Activated CD4-positive, alpha-beta T cell treated with anti-CD3 and anti-CD28 coated beads, Interleukin-2, amount 10 ng/mL, durations not matched to agents 24 days and 14 days (primary cell): ENCODE results near the gene PSORS1C2. TPM values are rescaled to one million over a fixed set of nuclear protein-coding genes. Genes with fewer than 3 reads are reported as not detected.

Experiments used
- DNase-seq: peaks from one replicate; pipeline ENCODE4 v3.0.0; 2022
- H3K27ac Mint-ChIP-seq: one replicate; pipeline ENCODE4 v1.8.0; 2022; ENCODE audit warnings: mild to moderate bottlenecking, mixed read lengths
- H3K27me3 Mint-ChIP-seq: one replicate; pipeline ENCODE4 v1.8.0; 2022; ENCODE audit warnings: mixed read lengths
- H3K36me3 Mint-ChIP-seq: one replicate; pipeline ENCODE4 v1.8.0; 2022; ENCODE audit warnings: low read depth, mild to moderate bottlenecking, mixed read lengths
- H3K4me1 Mint-ChIP-seq: one replicate; pipeline ENCODE4 v1.8.0; 2021; ENCODE audit warnings: mixed read lengths
- H3K4me3 Mint-ChIP-seq: one replicate; pipeline ENCODE4 v1.8.0; 2022; ENCODE audit warnings: mild to moderate bottlenecking, moderate library complexity, mixed read lengths
- H3K9me3 Mint-ChIP-seq: one replicate; pipeline ENCODE4 v1.8.0; 2021; ENCODE audit warnings: mixed read lengths
- intact Hi-C: fragments of 100-400 bp; cut with micrococcal nuclease; formaldehyde crosslinking; loops from one replicate; pipeline ENCODE4 v1.15.1; 2023
- total RNA-seq: library from RNA; stranded (reverse); gene quantifications from 2 replicates; pipeline ENCODE4 v1.2.3, GENCODE V29; 2022

Gene PSORS1C2
- total RNA-seq, 1 donor from 2014 or later = not detected

- H3K4me1 Mint-ChIP-seq = peaks cover 54% of the 10 kb centered on the region
- H3K27ac Mint-ChIP-seq = no peak overlapping the region
Observed at GRCh38 chr6:31161216-31162126, 22.6 kb upstream of the PSORS1C2 start.

GRCh38 chr6:31158863-31159855 lies 20.3 kb upstream of the PSORS1C2 start:
- Mint-ChIP-seq H3K36me3 (peaks cover 46% of the 10 kb centered on the region), H3K4me3 (peak overlapping the region; percentile 97), H3K27me3 (peaks cover 3% of the 10 kb centered on the region), H3K27ac (peak overlapping the region; percentile 89), H3K4me1 (peaks cover 49% of the 10 kb centered on the region), H3K9me3 (no peaks in the 10 kb centered on the region)
- intact Hi-C loops = loop anchor here (1.0 to 5.0 kb wide), 5 partner anchors 22 to 542 kb away; partner anchors contain the start of genes HLA-C, MRPS18B and PPP1R10
- DNase-seq = peak; percentile 80

More at GRCh38 chr6:31161216-31162126, 22.6 kb upstream of the PSORS1C2 start:
- H3K9me3 Mint-ChIP-seq = no peaks in the 10 kb centered on the region
- peaks cover 3% of the 10 kb centered on the region for H3K27me3 Mint-ChIP-seq
- peaks cover 45% of the 10 kb centered on the region for H3K36me3 Mint-ChIP-seq
- intact Hi-C loops = no loop called here
- H3K4me3 Mint-ChIP-seq = peak overlapping the region; percentile 35
- no peak for DNase-seq

- H3K27me3 Mint-ChIP-seq = peaks cover 3% of the 10 kb centered on the region
- H3K36me3 Mint-ChIP-seq = peaks cover 42% of the 10 kb centered on the region
- peak within 1 kb of the TSS; percentile 97 for H3K4me3 Mint-ChIP-seq
- intact Hi-C loops = loop anchor here (2.0 to 5.0 kb wide), 4 partner anchors 22 to 541 kb away; partner anchors contain the start of genes HLA-C, MRPS18B and PPP1R10
- no peaks in the 10 kb centered on the region for H3K9me3 Mint-ChIP-seq
- peak within 1 kb of the TSS; percentile 89 for H3K27ac Mint-ChIP-seq
- peaks cover 41% of the 10 kb centered on the region for H3K4me1 Mint-ChIP-seq
- DNase-seq = peak; percentile 100
Observed at GRCh38 chr6:31158140-31158862, 19.4 kb upstream of the PSORS1C2 start, which contains the start of gene TCF19. TCF19 (plus strand) TSS chr6:31158589; CDS start chr6:31159470, 881 bp downstream.

GRCh38 chr6:31157513-31158139 lies 18.8 kb upstream of the PSORS1C2 start, which contains the start of gene CCHCR1:
CCHCR1 (minus strand) TSS chr6:31157802; CDS start chr6:31157600, 202 bp downstream.
- intact Hi-C loops = loop anchor here (2.0 to 5.0 kb wide), 4 partner anchors 21 to 540 kb away; partner anchors contain the start of genes HLA-C, MRPS18B and PPP1R10
- peaks cover 39% of the 10 kb centered on the region for H3K36me3 Mint-ChIP-seq
- H3K9me3 Mint-ChIP-seq = no peaks in the 10 kb centered on the region
- peaks cover 37% of the 10 kb centered on the region for H3K4me1 Mint-ChIP-seq
- H3K27me3 Mint-ChIP-seq = peaks cover 3% of the 10 kb centered on the region
- peak within 1 kb of the TSS; percentile 89 for H3K27ac Mint-ChIP-seq
- no peak for DNase-seq
- peak within 1 kb of the TSS; percentile 97 for H3K4me3 Mint-ChIP-seq

- no peak for DNase-seq
- H3K27me3 Mint-ChIP-seq = peaks cover 3% of the 10 kb centered on the region
- H3K36me3 Mint-ChIP-seq = peaks cover 29% of the 10 kb centered on the region
- intact Hi-C loops = loop anchor here (5.0 kb wide), 1 partner anchor 539 kb away; the partner anchor contains the start of genes MRPS18B and PPP1R10
- no peaks in the 10 kb centered on the region for H3K9me3 Mint-ChIP-seq
- no peak overlapping the region for H3K27ac Mint-ChIP-seq
- peak overlapping the region; percentile 97 for H3K4me3 Mint-ChIP-seq
- H3K4me1 Mint-ChIP-seq = peaks cover 30% of the 10 kb centered on the region
Observed at GRCh38 chr6:31156641-31157040, 17.8 kb upstream of the PSORS1C2 start.

GRCh38 chr6:31154436-31154835 lies 15.6 kb upstream of the PSORS1C2 start:
- Mint-ChIP-seq H3K36me3 (peaks cover 19% of the 10 kb centered on the region), H3K4me1 (peaks cover 18% of the 10 kb centered on the region), H3K4me3 (no peak overlapping the region), H3K27ac (no peak overlapping the region), H3K27me3 (peaks cover 3% of the 10 kb centered on the region), H3K9me3 (no peaks in the 10 kb centered on the region)
- intact Hi-C loops = no loop called here
- no peak for DNase-seq

- Mint-ChIP-seq H3K9me3 (no peaks in the 10 kb centered on the region), H3K27me3 (no peaks in the 10 kb centered on the region), H3K4me3 (no peak overlapping the region), H3K4me1 (peaks cover 9% of the 10 kb centered on the region), H3K36me3 (peaks cover 13% of the 10 kb centered on the region), H3K27ac (no peak overlapping the region)
- DNase-seq = no peak
- intact Hi-C loops = no loop called here
Observed at GRCh38 chr6:31152781-31153180, 13.9 kb upstream of the PSORS1C2 start.

GRCh38 chr6:31149827-31150447 lies 11.1 kb upstream of the PSORS1C2 start:
- Mint-ChIP-seq H3K27ac (no peak overlapping the region), H3K9me3 (no peaks in the 10 kb centered on the region), H3K36me3 (peaks cover 15% of the 10 kb centered on the region), H3K4me1 (peaks cover 2% of the 10 kb centered on the region), H3K4me3 (no peak overlapping the region), H3K27me3 (no peaks in the 10 kb centered on the region)
- intact Hi-C loops = no loop called here
- no peak for DNase-seq

GRCh38 chr6:31145386-31145785 lies 6.5 kb upstream of the PSORS1C2 start:
- peaks cover 2% of the 10 kb centered on the region for H3K4me1 Mint-ChIP-seq
- no peaks in the 10 kb centered on the region for H3K27me3 Mint-ChIP-seq
- DNase-seq = no peak
- no peak overlapping the region for H3K4me3 Mint-ChIP-seq
- intact Hi-C loops = no loop called here
- no peak overlapping the region for H3K27ac Mint-ChIP-seq
- H3K9me3 Mint-ChIP-seq = no peaks in the 10 kb centered on the region
- peaks cover 11% of the 10 kb centered on the region for H3K36me3 Mint-ChIP-seq

GRCh38 chr6:31144970-31145340 lies 6.1 kb upstream of the PSORS1C2 start:
- DNase-seq = no peak
- Mint-ChIP-seq H3K9me3 (no peaks in the 10 kb centered on the region), H3K4me3 (no peak overlapping the region), H3K4me1 (peaks cover 2% of the 10 kb centered on the region), H3K36me3 (peaks cover 9% of the 10 kb centered on the region), H3K27ac (no peak overlapping the region), H3K27me3 (no peaks in the 10 kb centered on the region)
- intact Hi-C loops = no loop called here

GRCh38 chr6:31144296-31144969 lies 5.6 kb upstream of the PSORS1C2 start:
- H3K4me1 Mint-ChIP-seq = peaks cover 2% of the 10 kb centered on the region
- peaks cover 9% of the 10 kb centered on the region for H3K36me3 Mint-ChIP-seq

GRCh38 chr6:31143148-31143547 lies 4.3 kb upstream of the PSORS1C2 start:
- H3K4me1 Mint-ChIP-seq = peaks cover 2% of the 10 kb centered on the region
- no peak overlapping the region for H3K27ac Mint-ChIP-seq
- no peak overlapping the region for H3K4me3 Mint-ChIP-seq
- peaks cover 4% of the 10 kb centered on the region for H3K27me3 Mint-ChIP-seq
- intact Hi-C loops = no loop called here
- DNase-seq = no peak
- peaks cover 9% of the 10 kb centered on the region for H3K36me3 Mint-ChIP-seq
- H3K9me3 Mint-ChIP-seq = no peaks in the 10 kb centered on the region

More at GRCh38 chr6:31144296-31144969, 5.6 kb upstream of the PSORS1C2 start:
- no peaks in the 10 kb centered on the region for H3K27me3 Mint-ChIP-seq
- intact Hi-C loops = no loop called here
- H3K4me3 Mint-ChIP-seq = no peak overlapping the region
- no peak overlapping the region for H3K27ac Mint-ChIP-seq
- no peak for DNase-seq
- H3K9me3 Mint-ChIP-seq = no peaks in the 10 kb centered on the region
